GM19238 (cell line): ENCODE measurements around the gene DNAH10.
"Not testable (repeated sequence)": the region's sequence is repeated elsewhere in the genome, so short reads cannot be mapped to it uniquely, and the experiment has no call there.

Experiments used
- DNase-seq: peaks from one replicate; pipeline ENCODE4 v3.0.0; 2011; ENCODE audit warnings: low spot score; ENCODE audit not compliant: insufficient read length

Gene DNAH10

DNA sequence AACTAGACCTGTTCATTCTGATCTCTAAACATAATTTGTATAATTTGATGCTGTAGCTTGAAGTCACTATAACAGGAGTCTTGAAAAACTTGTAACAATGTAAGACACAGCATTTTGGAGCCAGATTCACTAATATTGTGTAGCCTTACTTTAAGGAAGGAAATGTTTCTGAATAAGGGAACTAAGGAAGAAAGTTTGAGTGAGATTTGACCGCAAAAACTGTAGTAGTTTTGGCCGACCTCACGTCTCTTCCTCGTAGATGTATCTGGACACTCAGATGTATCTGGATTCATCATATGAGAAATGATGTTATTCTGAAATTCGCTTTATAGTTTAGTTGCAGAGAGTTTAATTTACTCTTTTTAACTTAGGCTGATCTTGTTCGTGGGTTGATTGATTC is 13.9 kb upstream of the DNAH10 start:
- DNase-seq: no peak

DNA sequence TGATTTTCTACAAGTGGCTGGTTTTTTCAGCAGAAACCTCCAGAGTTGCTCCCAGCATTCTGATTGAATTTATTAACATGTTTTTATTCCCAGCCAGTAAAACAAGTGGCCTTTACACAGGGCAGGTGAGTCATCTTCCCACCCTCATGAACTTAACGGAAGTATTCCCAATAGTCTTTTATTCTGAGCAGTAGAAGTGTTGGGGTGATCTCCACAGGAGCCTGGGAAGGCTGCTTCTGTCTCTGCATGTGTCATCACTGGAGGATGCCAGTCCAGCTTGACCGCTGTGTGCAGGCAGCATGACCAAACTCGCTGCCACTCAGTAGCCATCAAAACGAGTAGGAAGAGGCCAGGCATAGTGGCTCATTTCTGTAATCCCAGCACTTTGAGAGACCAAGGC is 13.4 kb upstream of the DNAH10 start:
- no peak for DNase-seq

DNA sequence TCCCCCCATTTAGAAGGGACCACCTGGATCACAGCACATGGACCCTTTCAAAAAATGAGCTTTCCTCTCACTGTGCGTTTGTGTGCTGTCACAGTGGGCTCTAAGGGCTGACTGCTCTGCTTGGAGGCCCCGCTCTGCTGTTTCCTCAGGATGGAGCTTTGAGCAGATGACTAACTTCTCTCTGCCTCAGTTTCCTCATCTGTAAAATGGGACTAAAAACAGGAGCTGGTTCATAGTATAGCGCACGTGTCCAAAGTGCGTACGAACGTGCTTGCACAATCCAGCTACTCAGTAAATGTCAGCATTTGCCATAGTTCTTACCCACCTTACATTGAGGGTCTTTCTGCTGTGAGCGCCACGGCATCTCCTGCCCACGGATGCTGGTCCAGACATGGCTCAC is 12.7 kb upstream of the DNAH10 start:
- no peak for DNase-seq

DNA sequence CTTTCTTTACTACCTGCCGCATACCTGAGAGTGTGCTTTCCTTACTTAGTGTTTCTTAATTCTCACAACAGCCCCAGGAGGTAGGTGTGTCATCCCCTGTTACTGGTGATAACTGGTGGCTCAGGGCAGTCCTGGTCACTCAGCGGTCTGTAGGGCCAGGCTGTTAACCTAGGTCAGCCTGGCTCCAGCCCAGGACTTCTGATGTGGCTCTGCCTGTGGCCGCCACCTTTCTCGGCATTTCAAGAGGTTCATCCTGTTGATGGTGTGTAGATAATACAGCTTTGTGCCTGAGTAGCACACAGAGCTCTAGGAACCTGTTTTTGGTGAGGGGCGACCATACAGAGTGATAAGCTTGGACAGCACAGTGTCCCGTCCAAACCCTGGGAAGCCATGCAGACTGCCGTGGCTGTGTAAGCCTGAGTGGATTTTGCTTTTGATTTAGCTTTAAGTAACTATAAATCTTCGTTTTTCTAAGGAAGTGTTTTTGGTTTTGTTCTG is 11.9 kb upstream of the DNAH10 start:
- DNase-seq: no peak

DNA sequence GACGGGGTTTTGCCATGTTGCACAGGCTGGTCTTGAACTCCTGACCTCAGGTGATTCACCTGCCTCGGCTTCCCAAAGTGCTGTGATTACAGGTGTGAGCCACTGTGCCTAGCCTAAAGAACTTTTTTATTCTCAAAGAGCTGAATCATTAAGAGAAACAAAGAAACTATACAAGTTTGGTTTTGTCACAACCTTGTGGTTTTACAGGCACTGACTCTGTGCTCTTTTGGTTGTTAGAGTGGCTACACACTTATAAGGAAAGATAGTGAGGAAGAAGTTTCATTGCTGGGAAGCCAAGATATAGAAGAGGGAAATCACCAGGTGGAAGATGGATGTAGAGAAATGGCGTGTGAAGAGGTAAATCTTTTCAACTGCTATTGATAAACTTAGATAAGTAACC is 10.1 kb upstream of the DNAH10 start:
- no peak for DNase-seq

DNA sequence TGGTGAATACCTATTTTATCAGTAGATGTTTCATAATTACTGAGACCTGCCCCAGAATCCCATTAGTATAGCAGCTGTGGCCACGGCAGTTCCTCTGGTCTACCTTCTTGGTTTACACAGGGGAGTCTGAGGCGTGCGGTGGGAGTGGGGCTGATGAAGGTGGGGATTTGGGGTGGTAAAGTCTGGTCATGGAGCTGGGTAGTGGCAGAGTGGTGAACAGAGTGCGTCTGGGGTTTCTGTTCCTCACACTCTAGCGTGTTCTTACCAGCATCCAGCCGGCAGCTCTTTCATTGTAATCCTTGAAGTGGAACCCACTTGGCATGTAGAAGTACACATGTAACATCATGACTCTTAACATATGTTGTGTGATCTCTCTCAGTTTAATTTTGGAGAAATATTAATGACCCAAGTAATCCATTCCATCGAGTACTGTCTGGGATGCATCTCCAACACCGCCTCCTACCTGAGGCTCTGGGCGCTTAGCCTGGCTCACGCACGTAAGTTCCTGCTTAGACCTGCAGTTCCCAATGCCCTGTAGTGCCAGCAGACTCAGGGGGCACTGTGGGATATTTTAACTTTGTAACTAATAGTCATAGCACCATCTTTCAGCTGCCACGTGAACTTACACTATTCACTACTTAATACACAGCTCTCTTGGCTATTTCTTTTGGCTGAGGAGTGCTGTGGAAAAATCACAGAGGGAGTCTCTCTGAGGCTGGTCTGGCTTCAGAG is 7.9 kb upstream of the DNAH10 start:
- no peak for DNase-seq

DNA sequence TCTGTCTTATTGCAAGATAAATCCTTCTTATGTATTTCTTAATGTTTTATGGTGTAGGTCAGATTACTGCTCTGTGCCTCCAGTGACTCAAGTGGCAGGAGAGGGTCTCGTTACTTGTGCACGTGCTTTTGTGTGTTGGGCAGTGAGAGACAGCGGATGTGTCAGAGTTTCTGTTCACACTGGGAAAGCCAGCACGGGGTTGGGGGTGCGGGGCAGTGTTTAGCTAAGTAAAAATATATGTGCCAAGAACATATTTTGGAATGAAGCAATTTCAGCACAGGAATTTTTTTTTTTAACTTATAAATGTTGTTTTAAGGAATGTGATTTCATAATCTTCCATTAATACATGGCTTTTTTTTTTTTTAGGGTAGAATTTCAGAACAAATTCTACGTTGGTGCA is 4.5 kb upstream of the DNAH10 start:
- DNase-seq: no peak

DNA sequence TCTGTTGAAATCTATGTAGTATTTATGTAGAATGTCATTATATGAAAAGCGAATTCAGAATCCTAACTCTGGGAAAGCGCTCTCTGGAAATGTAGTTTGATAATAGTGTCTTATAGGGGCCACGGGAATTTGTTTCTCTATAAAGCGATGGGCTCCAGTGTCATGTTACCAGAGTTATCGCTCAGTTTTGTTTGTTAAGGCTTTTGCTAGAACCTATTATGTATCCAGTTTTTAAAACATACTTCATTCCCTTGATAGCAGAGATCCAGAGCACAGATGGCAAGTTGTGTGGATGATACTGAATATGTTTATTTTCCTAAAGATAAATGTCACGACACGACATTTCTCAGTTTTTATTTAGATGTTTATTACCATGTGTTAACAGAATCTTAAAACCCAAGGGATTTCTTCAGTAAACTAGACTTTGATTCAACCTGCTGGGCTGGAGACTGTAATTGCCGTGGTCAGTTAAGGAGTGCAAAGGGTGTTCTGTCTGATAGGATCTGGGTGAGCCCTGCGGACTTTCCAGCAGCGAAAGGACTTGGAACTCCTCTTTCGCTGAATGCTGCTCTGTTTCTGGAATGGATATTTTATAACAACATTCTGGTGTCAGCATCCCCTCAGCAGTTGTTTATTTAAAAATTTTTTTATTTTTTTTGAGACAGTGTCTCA is 1.7 kb upstream of the DNAH10 start:
- no peak for DNase-seq

DNA sequence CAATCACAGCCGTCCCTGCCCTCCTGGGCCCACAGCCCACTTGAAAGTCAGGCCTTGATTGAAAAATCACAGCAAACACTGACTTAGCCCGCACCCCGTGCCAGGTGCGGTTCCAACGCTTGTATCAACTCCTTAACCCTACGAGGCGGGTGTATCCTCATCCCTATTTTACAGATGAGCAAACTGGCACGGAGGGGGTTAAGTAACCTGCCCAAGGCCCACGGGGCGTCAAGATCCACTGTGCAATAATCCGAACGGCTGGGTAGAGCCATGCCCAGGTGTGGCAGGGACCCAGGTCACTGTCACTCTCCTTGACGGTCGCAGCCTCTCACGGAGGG is 583 bp downstream of the DNAH10 start:
- DNase-seq: no peak

DNA sequence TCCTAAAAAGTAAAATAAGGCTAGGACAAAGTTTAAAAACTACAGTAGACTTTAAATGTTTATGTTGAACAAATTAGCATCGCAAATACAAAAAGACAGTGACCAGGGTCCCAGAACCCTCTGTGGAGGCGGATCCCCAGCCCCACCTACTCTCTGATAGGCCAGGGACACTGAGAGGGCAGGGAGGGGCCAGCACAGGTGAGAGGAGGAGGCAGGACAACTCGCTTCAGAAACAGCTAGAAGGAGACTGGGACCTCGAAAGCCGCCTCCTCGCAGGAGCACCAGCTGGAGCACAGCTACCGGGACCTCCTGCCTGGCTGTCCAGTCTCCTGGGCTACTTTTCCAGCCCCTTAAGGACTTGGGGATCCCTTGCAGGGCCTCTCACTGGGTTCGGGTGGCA is 992 bp downstream of the DNAH10 start:
- DNase-seq: no peak

DNA sequence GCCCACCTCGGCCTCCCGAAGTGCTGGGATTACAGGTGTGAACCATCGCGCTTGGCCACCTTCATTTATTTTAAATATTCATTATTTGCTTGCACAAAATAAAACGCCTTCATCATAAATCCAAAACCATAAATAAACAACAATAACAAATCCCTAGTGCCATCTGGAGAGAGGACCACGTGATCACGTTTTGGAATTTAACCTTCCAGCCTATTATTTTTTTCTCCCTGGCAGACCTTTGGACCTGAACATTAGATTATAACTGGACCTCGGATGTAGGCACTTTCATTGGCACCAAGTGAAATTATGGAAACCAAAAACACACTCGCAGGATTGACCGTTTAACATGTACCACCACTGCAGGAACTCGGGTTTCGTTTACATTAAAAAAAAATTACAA is 2.0 kb downstream of the DNAH10 start:
- no peak for DNase-seq

DNA sequence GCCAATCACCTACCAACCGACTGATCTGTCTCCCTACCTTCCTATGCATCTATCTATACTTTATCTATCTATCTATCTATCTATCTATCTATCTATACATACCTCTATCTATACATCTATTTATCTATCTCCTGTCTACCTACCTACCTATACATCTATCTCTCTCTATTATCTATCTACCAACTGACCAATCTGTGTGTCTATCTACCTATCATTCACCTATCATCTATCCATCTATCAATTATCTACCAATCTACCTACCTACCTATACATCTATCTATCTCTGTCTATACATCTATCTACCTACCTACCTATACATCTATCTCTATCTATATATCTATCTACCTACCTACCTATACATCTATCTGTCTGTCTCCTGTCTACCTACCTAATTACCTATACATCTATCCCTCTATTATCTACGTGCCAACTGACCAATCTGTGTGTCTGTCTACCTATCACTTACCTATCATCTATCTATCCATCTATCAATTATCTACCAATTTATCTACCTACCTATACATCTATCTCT is 3.5 kb downstream of the DNAH10 start:
- no peak for DNase-seq

DNA sequence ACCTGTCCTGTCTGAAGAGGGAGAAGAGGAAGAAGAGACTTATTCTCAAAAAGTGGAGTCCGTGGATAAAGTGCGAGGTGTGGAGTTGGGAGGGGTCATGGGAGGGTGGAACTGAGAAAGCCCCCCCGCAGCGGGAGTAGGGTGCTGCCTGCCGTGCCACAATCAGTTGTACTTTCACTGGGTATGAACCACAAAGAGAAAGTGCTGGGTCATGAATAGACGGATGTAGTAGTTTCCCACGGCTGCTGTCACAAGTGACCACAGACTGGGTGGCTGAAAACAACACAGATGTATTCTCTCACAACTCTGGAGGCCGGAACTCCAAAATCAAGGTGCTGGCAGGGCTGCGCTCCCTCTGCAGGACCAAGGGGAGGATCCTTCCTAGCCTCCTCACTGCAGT is 5.5 kb downstream of the DNAH10 start:
- peak; percentile 12 for DNase-seq

DNA sequence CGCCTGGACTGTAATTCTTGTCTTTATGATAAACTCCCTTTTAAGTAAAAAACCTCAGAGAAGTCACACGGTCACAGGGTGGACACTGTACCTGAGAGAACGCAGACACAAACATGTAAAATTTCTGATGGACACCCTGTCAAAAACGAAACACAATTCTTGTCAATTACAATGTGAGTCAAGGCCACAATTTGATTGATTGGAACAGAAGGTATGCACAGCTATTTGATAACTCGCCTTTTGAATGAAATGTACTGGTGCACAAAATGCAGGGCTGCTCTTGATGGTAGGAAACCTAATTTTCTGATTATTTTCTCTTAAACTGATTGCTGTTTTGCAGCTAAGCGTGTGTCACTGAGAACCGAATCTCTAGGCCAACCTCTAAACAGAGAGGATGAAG is 9.2 kb downstream of the DNAH10 start:
- no peak for DNase-seq

DNA sequence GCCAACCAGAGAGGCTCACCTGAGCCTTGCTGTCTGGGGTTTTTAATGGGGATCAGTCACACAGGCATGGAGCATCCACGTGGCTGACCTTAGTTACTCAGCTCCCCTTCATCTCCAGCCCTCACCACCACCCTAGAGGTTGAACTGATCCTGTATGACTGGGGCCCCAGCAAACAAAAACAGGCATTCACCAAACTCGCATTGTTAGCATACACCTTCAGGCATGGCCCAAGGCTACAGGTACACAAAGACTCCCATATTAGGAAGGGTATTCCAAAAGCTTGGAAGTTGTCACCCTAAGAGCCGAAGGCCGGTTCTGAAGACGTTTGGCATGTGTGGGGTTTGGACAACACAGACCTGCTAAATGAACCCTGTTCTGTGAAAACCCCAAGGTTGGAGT is 10.0 kb downstream of the DNAH10 start:
- no peak for DNase-seq

DNA sequence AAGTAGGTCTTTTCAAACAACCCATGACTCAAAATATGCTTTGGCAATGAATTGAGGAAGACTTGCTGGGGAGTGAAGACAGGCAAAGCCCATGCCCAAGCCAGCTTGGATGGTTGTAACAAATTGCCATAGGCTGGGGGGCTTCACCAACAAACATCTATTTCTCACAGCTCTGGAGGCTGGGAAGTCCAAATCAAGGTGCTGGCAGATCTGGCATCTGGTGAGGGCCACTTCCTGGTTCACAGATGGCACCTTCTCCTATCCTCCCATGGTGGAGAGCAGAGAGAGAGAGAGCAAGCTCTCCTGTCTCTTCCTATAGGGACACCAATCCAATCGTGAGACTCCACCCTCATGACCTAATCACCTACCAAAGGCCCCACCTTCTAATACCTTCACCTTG is 11.3 kb downstream of the DNAH10 start:
- DNase-seq: no peak

DNA sequence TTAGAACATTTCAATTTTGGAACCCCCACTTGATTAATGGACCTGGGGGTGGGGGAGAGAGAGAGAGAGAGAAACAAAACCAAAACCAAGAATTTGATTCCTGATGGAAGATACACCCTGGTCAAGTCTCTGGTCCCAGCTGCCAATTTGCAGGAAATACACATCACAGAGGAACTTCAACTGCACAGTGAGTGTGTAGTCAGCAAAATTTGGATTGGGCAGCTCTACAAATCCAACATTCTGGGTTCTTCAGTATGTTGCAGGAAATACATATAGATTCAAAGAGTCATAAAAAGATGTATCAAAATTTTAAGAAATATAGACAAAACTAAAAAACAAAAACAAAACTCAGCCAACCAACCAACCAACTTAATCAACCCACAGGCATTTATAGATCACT is 17.4 kb downstream of the DNAH10 start:
- no peak for DNase-seq

DNA sequence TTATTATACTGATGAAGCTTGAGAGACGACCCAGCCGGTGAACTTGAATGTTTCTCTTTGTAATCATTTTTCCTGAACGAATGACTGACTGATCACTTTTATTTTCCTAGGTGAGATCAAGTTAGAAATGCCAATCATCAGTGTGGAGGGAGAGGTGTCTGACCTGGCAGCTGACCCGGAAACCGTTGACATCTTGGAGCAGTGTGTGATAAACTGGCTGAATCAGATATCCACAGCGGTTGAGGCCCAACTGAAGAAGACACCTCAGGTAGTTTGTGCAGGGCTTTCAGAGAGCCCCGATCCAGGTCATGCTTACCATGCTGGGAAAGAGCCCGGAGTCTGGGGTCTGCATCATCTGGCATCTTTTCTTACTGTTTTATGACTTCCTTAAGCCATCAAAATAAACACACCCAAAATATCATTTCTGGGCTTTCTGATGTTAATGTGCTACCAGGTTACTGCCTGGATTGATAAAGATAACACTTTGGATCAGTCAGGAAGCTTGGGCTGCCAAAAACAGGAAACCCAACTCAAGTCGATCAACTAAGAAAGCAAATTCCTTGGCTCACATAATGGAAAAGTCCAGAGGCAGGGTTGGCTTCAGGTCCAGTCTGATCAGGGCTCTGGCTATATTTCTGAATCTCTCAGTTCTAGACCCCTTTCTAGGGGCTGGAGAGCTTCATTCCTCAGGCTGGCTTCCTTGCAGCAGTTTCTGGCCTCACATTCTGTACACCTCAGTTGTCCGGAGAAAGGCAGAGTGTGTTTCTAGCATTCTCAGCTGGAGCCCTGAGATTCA is 21.1 kb downstream of the DNAH10 start:
- DNase-seq: no peak

DNA sequence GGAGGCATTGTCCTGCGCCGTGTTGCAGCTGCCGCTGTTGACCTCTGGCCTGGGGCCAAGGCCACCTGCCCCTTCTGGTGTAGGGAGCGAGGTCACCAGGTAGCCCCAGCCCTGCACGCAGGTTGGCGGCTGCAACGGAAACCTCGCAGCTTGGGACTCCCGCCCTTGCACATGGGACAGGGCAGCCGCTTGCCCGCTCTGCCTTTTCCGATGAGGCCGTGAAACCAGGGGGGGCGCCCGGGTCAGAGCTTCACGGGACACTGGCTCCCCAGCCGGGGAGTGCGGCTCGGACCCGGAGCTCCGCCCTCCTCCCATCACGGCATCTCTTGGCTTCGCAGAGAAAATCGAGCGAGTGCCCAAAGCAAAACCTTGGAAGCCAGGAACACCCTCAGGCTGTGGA is 25.4 kb downstream of the DNAH10 start:
- DNase-seq: no peak

DNA sequence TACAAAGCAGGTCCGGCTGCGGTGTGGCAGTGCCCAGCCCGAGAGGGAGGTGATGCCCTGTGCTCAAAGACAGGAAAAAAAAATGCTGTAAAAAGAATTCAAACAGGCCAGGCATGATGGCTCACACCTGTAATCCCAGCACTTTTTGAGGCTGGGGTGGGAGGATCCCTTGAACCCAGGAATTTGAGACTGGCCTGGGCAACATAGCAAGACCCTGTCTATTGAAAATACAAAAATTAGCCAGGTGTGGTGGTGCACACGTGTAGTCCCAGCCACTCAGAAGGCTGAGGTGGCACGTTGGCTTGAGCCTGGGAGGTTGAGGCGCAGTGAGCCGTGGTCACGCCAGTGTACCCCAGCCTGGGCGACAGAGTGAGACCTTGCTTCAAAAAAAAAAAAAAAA is 26.4 kb downstream of the DNAH10 start:
- no peak for DNase-seq

DNA sequence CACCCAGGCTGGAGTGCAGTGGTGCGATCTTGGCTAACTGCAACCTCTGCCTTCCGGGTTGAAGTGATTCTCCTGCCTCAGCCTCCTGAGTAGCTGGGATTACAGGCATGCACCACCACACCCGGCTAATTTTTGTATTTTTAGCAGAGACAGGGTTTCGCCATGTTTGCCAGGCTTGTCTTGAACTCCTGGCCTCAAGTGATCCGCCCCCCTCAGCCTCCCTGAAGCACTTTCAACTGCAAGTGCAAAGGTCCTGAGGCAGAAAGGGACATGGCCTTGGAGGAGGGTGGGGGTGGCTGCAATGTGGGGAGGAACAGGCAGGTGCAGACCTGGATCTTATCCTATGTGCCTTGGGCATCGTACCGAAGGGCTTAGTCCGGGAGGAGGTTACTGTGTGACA is 27.3 kb downstream of the DNAH10 start:
- not testable (repeated sequence) for DNase-seq

DNA sequence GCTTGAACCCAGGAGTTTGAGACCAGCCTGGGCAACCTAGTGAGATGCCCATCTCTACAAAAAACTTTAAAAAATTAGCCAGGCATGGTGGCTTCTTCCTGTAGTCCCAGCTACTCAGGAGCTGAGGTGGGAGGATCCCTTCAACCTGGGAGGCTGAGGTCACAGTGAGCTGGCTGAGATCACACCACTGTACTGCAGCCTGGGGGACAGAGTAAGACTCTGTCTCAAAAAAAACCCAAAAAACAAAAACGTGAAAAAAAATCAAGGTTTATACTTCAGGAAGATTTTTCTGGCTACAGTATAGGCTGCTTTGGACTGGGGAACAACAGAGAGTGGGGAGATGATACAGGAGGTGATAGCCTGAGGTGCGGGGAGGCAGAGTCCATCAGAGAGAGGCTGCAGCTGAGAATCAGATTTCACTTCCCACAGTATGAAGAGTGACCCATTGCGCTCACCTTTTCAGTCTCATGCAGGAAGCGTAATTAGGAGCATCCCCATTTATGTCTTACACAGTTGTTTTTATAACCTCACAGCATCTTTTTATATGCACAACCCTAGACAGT is 28.9 kb downstream of the DNAH10 start:
- no peak for DNase-seq
